CD8-positive, alpha-beta memory T cell (primary cell): Measurements from ENCODE around the gene HBM. TPM values are rescaled to one million over a fixed set of nuclear protein-coding genes. Genes with fewer than 3 reads are reported as not detected.

Experiments used
- CTCF ChIA-PET: fragments of 350-600 bp; sonication (Branson Sonifier 250); formaldehyde crosslinking; loops from one replicate; lab custom pipeline; 2021; ENCODE audit warnings: antibody characterized with exemption; lab: Charles Lee
- POLR2A ChIA-PET: fragments of 350-600 bp; sonication (Branson Sonifier 250); formaldehyde crosslinking; loops from one replicate; lab custom pipeline; 2021; ENCODE audit warnings: antibody characterized with exemption; lab: Charles Lee
- DNase-seq, 5 donors: peaks; one replicate each; pipeline versions ENCODE4 v3.0.0 to v3.0.0-alpha.2; 2020 to 2022; ENCODE audit warnings: mixed read lengths in 1 of 5
- H3K27ac ChIP-seq: one replicate; pipeline ENCODE4 v1.7.0; 2013; ENCODE audit warnings: low read depth, mild to moderate bottlenecking, low read length, moderate library complexity
- H3K27me3 ChIP-seq: 2 replicates; pipeline ENCODE4 v1.7.0; 2013; ENCODE audit warnings: low read length, mild to moderate bottlenecking; ENCODE audit not compliant: insufficient read depth, poor library complexity, severe bottlenecking
- H3K36me3 ChIP-seq: 2 replicates; pipeline ENCODE4 v1.7.0; 2013; ENCODE audit warnings: mild to moderate bottlenecking, low read length, moderate library complexity; ENCODE audit not compliant: insufficient read depth
- H3K4me1 ChIP-seq: 2 replicates; pipeline ENCODE4 v1.7.0; 2013; ENCODE audit warnings: mild to moderate bottlenecking, low read length, moderate library complexity; ENCODE audit not compliant: insufficient read depth
- H3K4me3 ChIP-seq: 2 replicates; pipeline ENCODE4 v1.7.0; 2013; ENCODE audit warnings: mild to moderate bottlenecking, low read length
- H3K9me3 ChIP-seq: 2 replicates; pipeline ENCODE4 v1.7.0; 2013; ENCODE audit warnings: mild to moderate bottlenecking, low read length
- H3K27ac Mint-ChIP-seq, 8 donors: one replicate each; pipeline ENCODE4 v1.8.0; 2020 to 2021; ENCODE audit warnings: mixed read lengths in 8 of 8, mild to moderate bottlenecking in 6 of 8, inconsistent platforms in 3 of 8, moderate library complexity in 3 of 8
- H3K27me3 Mint-ChIP-seq, 2 donors: one replicate each; pipeline ENCODE4 v1.8.0; 2020 to 2021; ENCODE audit warnings: mixed read lengths in 2 of 2, mild to moderate bottlenecking in 1 of 2, moderate library complexity in 1 of 2
- H3K36me3 Mint-ChIP-seq, 3 donors: one replicate each; pipeline ENCODE4 v1.8.0; 2020 to 2021; ENCODE audit warnings: mixed read lengths in 3 of 3, inconsistent platforms in 1 of 3, mild to moderate bottlenecking in 1 of 3
- H3K4me1 Mint-ChIP-seq, 3 donors: one replicate each; pipeline ENCODE4 v1.8.0; 2020 to 2021; ENCODE audit warnings: mixed read lengths in 3 of 3, inconsistent platforms in 1 of 3, mild to moderate bottlenecking in 1 of 3
- H3K4me3 Mint-ChIP-seq, 7 donors: one replicate each; pipeline ENCODE4 v1.8.0; 2020 to 2021; ENCODE audit warnings: mixed read lengths in 7 of 7, mild to moderate bottlenecking in 6 of 7, moderate library complexity in 4 of 7, inconsistent platforms in 2 of 7
- H3K9me3 Mint-ChIP-seq, 5 donors: one replicate each; pipeline ENCODE4 v1.8.0; 2020 to 2022; ENCODE audit warnings: mixed read lengths in 5 of 5, mild to moderate bottlenecking in 3 of 5, moderate library complexity in 2 of 5, inconsistent platforms in 1 of 5
- polyA plus RNA-seq: library from polyadenylated mRNA; unstranded; fragments of 300-500 nt; fragmentation: Illumina TruSeq; gene quantifications from one replicate; pipeline ENCODE4 v1.2.3, GENCODE V29; 2021
- total RNA-seq, 2 experiments: library from RNA; stranded (reverse); gene quantifications; one replicate each; pipeline ENCODE4 v1.2.3, GENCODE V29; 2021

Gene HBM
- total and polyA plus RNA-seq, 3 experiments from 2014 or later = not detected

DNA sequence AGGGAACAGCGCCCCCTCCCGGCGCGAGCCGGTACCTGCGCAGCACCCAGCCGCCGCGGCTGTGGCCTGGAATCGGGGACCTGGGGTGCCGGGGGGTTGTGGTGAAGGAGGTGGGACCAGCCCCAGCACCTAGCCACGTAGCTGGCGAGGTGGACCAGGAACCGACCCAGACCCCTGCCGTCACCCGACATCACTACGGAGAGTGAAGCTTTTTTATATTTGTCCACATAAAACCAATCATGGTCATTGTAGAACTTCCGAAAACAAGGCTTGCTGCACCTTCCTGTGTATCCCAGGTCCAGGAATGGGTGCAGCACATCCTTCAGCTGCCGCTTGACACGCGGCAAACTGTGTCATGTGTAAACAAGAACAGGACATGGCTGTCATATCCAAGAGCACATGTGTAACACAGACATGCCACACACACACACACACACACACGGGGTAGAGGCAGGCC, 15.8 kb downstream of the HBM start:
- no peaks in the 10 kb centered on the region for H3K9me3 ChIP-seq
- no peak overlapping the region for H3K27ac ChIP-seq
- H3K4me3 ChIP-seq = no peak overlapping the region
- H3K9me3 Mint-ChIP-seq = no peaks in the 10 kb centered on the region
- peaks cover 23% of the 10 kb centered on the region for H3K27me3 ChIP-seq
- CTCF ChIA-PET = interaction anchor here (0.7 to 3.5 kb wide), 15 partner anchors 8 to 119 kb away, joined by 3 to 21 read pairs (median 4); no protein-coding TSS in a partner anchor
- peaks cover 0 to 14% (median 2%) of the 10 kb centered on the region in 3 donors for H3K4me1 Mint-ChIP-seq
- H3K27ac Mint-ChIP-seq = no peak overlapping the region
- H3K36me3 ChIP-seq = no peaks in the 10 kb centered on the region
- peaks cover 0 to 7% (median 0%) of the 10 kb centered on the region in 3 donors for H3K36me3 Mint-ChIP-seq
- POLR2A ChIA-PET = no interaction called here
- DNase-seq = no peak
- H3K27me3 Mint-ChIP-seq = peaks cover 18 to 25% of the 10 kb centered on the region in 2 donors
- peaks cover 9% of the 10 kb centered on the region for H3K4me1 ChIP-seq
- peak overlapping the region in 4 of 7 donors; percentile 43 to 74 (median 56) for H3K4me3 Mint-ChIP-seq

DNA sequence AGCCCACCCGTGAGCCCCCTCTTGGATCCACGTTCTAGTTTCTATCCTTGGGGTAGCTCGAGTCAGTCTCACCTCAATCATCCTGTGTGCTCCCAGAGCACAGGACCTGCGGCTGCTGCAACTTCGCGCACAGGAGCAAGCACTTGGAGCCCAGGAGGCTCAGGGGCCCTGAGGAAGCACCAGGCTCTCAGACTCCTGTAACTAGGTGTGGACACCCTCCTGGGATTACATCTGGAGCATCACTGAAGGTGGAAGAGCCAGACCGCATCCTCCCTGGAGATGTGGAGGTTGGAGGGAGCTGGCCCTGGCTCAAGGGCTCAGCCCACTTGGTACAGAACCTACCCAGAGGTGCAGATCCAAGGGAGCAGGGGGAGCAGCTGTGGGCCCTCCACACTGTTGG, 17.2 kb downstream of the HBM start:
- Mint-ChIP-seq H3K27ac (no peak overlapping the region), H3K9me3 (no peaks in the 10 kb centered on the region), H3K36me3 (peaks cover 0 to 12% (median 0%) of the 10 kb centered on the region in 3 donors), H3K4me3 (no peak overlapping the region), H3K27me3 (peaks cover 10 to 17% of the 10 kb centered on the region in 2 donors), H3K4me1 (peaks cover 0 to 9% (median 2%) of the 10 kb centered on the region in 3 donors)
- Histone ChIP-seq H3K9me3 (no peaks in the 10 kb centered on the region), H3K4me1 (peaks cover 9% of the 10 kb centered on the region), H3K36me3 (no peaks in the 10 kb centered on the region), H3K4me3 (no peak overlapping the region), H3K27me3 (peaks cover 15% of the 10 kb centered on the region), H3K27ac (no peak overlapping the region)
- POLR2A ChIA-PET = no interaction called here
- DNase-seq = no peak
- CTCF ChIA-PET = interaction anchor here (1.8 to 3.5 kb wide), 5 partner anchors 10 to 117 kb away, joined by 4 to 21 read pairs (median 16); no protein-coding TSS in a partner anchor

DNA sequence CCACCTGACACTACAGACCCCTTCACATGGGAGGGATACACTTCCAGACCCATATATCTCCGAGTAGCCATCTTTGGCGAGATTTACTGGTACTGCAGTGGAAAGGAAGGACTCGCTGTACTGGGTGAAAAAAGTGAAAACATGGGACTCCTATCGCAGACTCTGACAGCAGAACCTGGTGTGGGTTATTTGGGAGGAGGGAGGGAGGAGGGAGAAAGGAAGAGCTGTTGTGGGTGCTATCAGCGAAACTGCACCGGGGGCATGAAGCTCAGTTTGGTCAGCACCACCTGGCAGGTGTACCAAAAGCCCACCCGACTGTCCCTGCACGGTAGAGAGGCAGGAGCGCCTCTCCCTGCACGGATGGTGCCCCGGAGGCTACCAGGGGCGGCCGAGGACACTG, 19.4 kb downstream of the HBM start:
- Histone ChIP-seq H3K4me1 (peaks cover 9% of the 10 kb centered on the region), H3K36me3 (no peaks in the 10 kb centered on the region), H3K4me3 (no peak overlapping the region), H3K27ac (no peak overlapping the region), H3K9me3 (no peaks in the 10 kb centered on the region), H3K27me3 (no peaks in the 10 kb centered on the region)
- DNase-seq = no peak
- peak overlapping the region in 1 of 8 donors; percentile 61 for H3K27ac Mint-ChIP-seq
- peaks cover 0 to 7% (median 4%) of the 10 kb centered on the region in 3 donors for H3K4me1 Mint-ChIP-seq
- H3K4me3 Mint-ChIP-seq = no peak overlapping the region
- H3K9me3 Mint-ChIP-seq = no peaks in the 10 kb centered on the region
- ChIA-PET CTCF (no interaction called here), POLR2A (no interaction called here)
- H3K27me3 Mint-ChIP-seq = peaks cover 0 to 1% of the 10 kb centered on the region in 2 donors
- H3K36me3 Mint-ChIP-seq = peaks cover 0 to 33% (median 10%) of the 10 kb centered on the region in 3 donors

DNA sequence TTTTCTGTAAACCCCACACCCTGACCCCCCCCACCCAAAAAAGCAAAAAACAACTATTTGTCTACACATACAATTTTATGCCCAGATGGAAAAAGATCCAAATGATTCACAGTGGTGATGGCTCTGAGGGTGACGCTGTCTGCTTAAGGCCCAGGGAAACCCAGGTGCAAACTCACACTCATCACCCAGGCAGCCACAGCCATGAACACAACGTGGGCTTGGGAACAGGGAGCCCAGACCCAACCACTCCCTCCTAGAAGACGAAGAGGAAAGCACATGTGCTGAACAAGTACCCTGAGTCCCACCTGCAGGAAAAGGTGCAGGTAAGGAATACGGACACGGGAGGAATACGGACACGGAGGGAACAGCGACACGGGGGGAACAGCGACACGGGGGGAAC, 19.9 kb downstream of the HBM start:
- H3K27ac Mint-ChIP-seq = no peak overlapping the region
- H3K27me3 Mint-ChIP-seq = peaks cover 0 to 1% of the 10 kb centered on the region in 2 donors
- H3K9me3 ChIP-seq = no peaks in the 10 kb centered on the region
- H3K36me3 Mint-ChIP-seq = peaks cover 0 to 37% (median 10%) of the 10 kb centered on the region in 3 donors
- no peaks in the 10 kb centered on the region for H3K27me3 ChIP-seq
- POLR2A ChIA-PET = no interaction called here
- peaks cover 9% of the 10 kb centered on the region for H3K4me1 ChIP-seq
- H3K27ac ChIP-seq = no peak overlapping the region
- H3K4me3 ChIP-seq = no peak overlapping the region
- H3K4me1 Mint-ChIP-seq = peaks cover 0 to 7% (median 4%) of the 10 kb centered on the region in 3 donors
- no peaks in the 10 kb centered on the region for H3K9me3 Mint-ChIP-seq
- DNase-seq = no peak
- peak overlapping the region in 1 of 7 donors; percentile 48 for H3K4me3 Mint-ChIP-seq
- no peaks in the 10 kb centered on the region for H3K36me3 ChIP-seq
- CTCF ChIA-PET = no interaction called here

DNA sequence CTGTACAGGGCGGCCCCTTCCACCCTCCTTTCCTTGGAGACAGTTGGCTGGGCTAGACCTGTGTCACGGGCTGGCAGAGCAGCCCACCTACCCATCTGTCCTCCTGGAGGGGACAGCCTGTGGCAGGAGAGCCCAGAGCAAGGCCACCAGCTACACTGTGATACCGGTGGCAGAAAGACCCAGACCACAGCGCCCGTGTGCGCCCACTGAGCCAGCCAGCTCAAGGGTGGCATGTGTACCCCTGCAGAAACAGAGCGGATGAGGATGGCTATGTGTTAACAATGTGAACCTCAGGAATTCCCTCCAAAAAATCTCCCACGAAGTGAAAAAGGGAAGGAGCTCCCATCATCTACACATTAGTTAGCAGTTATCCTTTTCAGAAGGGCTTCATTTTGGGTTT, 21.6 kb downstream of the HBM start:
- Mint-ChIP-seq H3K4me3 (no peak overlapping the region), H3K4me1 (peaks cover 0 to 4% (median 3%) of the 10 kb centered on the region in 3 donors), H3K36me3 (peaks cover 0 to 53% (median 14%) of the 10 kb centered on the region in 3 donors), H3K27me3 (peaks cover 0 to 1% of the 10 kb centered on the region in 2 donors), H3K9me3 (no peaks in the 10 kb centered on the region), H3K27ac (no peak overlapping the region)
- POLR2A ChIA-PET = no interaction called here
- no peak overlapping the region for H3K27ac ChIP-seq
- H3K9me3 ChIP-seq = no peaks in the 10 kb centered on the region
- no peaks in the 10 kb centered on the region for H3K4me1 ChIP-seq
- H3K4me3 ChIP-seq = no peak overlapping the region
- DNase-seq = no peak
- CTCF ChIA-PET = no interaction called here
- H3K27me3 ChIP-seq = no peaks in the 10 kb centered on the region
- H3K36me3 ChIP-seq = peaks cover 7% of the 10 kb centered on the region

DNA sequence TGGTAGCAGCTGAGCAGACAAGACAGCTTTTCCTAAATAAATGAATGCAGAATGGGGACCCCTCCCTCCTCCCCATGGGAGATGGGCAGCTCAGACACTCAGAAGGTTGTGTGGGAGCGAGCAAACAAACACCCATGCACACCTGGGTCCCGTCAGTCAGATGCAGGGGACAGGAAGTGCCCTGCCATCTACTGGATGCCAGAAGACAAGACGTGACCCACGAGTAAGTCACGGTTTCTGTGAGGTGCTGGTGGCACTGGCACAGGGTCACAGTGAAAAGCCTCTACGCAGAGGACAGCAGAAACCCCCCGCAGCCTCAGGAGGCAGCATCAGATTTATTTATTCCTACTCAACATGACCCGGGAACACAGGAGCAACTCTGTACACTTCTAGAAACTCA, 22.9 kb downstream of the HBM start:
- peak in 1 of 5 donors; percentile 38 for DNase-seq
- Mint-ChIP-seq H3K27me3 (no peaks in the 10 kb centered on the region), H3K27ac (peak overlapping the region in 1 of 8 donors; percentile 53), H3K4me1 (peaks cover 0 to 4% (median 3%) of the 10 kb centered on the region in 3 donors), H3K36me3 (peaks cover 0 to 64% (median 15%) of the 10 kb centered on the region in 3 donors), H3K4me3 (no peak overlapping the region), H3K9me3 (no peaks in the 10 kb centered on the region)
- CTCF ChIA-PET = interaction anchor here (0.6 to 1.4 kb wide), 4 partner anchors 39 to 450 kb away, joined by 3 to 5 read pairs (median 4); no protein-coding TSS in a partner anchor
- no peak overlapping the region for H3K27ac ChIP-seq
- POLR2A ChIA-PET = interaction anchor here (0.7 kb wide), 1 partner anchor 17 kb away, joined by 6 read pairs; no protein-coding TSS in a partner anchor
- H3K36me3 ChIP-seq = peaks cover 13% of the 10 kb centered on the region
- no peaks in the 10 kb centered on the region for H3K4me1 ChIP-seq
- no peaks in the 10 kb centered on the region for H3K9me3 ChIP-seq
- H3K4me3 ChIP-seq = no peak overlapping the region
- no peaks in the 10 kb centered on the region for H3K27me3 ChIP-seq

DNA sequence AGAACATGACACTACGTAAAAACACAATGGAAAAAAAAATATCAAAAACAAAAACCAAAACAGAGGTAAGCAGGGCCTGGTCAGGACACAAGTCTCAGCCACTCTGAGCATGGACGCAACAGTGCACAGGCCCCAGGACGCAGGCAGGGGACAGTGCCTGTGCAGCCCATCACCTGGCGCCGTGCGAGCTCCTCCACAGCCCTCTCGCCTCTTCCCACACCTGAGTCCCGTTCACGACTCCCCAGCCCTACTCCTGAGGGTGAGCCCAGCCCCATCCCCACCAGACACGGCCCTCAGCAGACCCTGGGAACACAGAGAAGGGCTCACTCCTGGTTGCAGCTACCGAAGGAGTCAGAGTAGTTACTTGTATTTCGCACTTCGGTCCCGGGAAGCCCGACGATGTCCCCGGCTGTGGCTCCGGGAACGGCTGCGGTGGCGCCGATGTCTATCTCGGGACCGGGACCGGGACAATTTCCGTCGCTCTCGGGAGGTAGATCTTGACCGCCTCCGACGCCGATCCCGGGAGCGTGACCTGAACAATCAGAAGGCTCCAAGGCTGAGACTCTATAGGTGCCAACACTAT, 23.9 kb downstream of the HBM start:
- Histone ChIP-seq H3K9me3 (no peaks in the 10 kb centered on the region), H3K4me3 (no peak overlapping the region), H3K4me1 (no peaks in the 10 kb centered on the region), H3K27me3 (no peaks in the 10 kb centered on the region), H3K36me3 (peaks cover 20% of the 10 kb centered on the region), H3K27ac (no peak overlapping the region)
- ChIA-PET POLR2A (no interaction called here), CTCF (interaction anchor here (1.0 to 1.6 kb wide), 2 partner anchors 8 to 9 kb away, joined by 3 read pairs; partner anchors contain the start of gene HBQ1)
- Mint-ChIP-seq H3K4me3 (no peak overlapping the region), H3K9me3 (no peaks in the 10 kb centered on the region), H3K27me3 (no peaks in the 10 kb centered on the region), H3K4me1 (peaks cover 0 to 4% (median 3%) of the 10 kb centered on the region in 3 donors), H3K36me3 (peaks cover 0 to 72% (median 15%) of the 10 kb centered on the region in 3 donors), H3K27ac (peak overlapping the region in 1 of 8 donors; percentile 27)
- no peak for DNase-seq

DNA sequence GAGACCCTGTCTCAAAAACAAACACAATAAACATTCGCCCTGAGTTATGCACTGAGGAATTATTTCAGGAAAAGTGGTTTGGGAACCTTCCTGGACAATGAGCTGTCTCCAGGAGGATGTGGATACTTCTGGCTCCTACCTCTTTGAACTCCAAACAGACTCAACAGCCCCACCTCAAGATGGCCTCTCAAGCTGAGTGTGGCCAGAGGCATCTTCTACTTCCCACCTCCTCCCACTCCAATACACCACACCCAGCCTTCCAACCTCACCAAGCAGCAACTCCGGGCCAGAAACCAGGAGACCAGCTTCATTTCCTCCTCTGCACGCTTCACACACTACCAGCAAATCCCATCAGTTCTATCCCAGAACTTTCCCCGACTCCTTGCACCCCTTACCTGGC, 26.1 kb downstream of the HBM start:
- H3K27ac ChIP-seq = no peak overlapping the region
- Mint-ChIP-seq H3K4me1 (peaks cover 0 to 4% (median 3%) of the 10 kb centered on the region in 3 donors), H3K4me3 (no peak overlapping the region), H3K9me3 (no peaks in the 10 kb centered on the region), H3K36me3 (peaks cover 0 to 85% (median 15%) of the 10 kb centered on the region in 3 donors), H3K27me3 (no peaks in the 10 kb centered on the region), H3K27ac (peak overlapping the region in 3 of 8 donors; percentile 66 to 92 (median 83))
- ChIA-PET POLR2A (interaction anchor here (0.7 kb wide), 1 partner anchor 337 kb away, joined by 7 read pairs; no protein-coding TSS in a partner anchor), CTCF (interaction anchor here (2.6 to 4.1 kb wide), 2 partner anchors 10 to 85 kb away, joined by 7 to 18 read pairs; no protein-coding TSS in a partner anchor)
- H3K36me3 ChIP-seq = peaks cover 35% of the 10 kb centered on the region
- no peak for DNase-seq
- H3K9me3 ChIP-seq = no peaks in the 10 kb centered on the region
- H3K4me1 ChIP-seq = no peaks in the 10 kb centered on the region
- no peak overlapping the region for H3K4me3 ChIP-seq
- H3K27me3 ChIP-seq = no peaks in the 10 kb centered on the region
